Trophoblast cell (in vitro differentiated cells and primary cell): ENCODE data around the gene IGFALS.

Source experiments
- DNase-seq, 2 donors: peaks; one replicate each; pipeline ENCODE4 v3.0.0-alpha.2; 2016
- H2AFZ ChIP-seq: 2 replicates; pipeline ENCODE4 v1.6.1; 2013; ENCODE audit warnings: low read length, moderate library complexity, mild to moderate bottlenecking; ENCODE audit not compliant: insufficient read depth, poor library complexity
- H2AK5ac ChIP-seq: 2 replicates; pipeline ENCODE4 v1.6.1; 2013; ENCODE audit warnings: mild to moderate bottlenecking, low read length
- H2BK120ac ChIP-seq: 2 replicates; pipeline ENCODE4 v1.6.1; 2013; ENCODE audit warnings: low read length, mild to moderate bottlenecking, moderate library complexity; ENCODE audit not compliant: insufficient read depth, poor library complexity
- H2BK12ac ChIP-seq: 2 replicates; pipeline ENCODE4 v1.6.1; 2013; ENCODE audit warnings: mild to moderate bottlenecking, low read length, moderate library complexity
- H2BK5ac ChIP-seq: 2 replicates; pipeline ENCODE4 v1.6.1; 2013; ENCODE audit warnings: low read length, low read depth, moderate library complexity, mild to moderate bottlenecking; ENCODE audit not compliant: poor library complexity
- H3K14ac ChIP-seq: 2 replicates; pipeline ENCODE4 v1.6.1; 2013; ENCODE audit warnings: mild to moderate bottlenecking, low read length
- H3K18ac ChIP-seq: 2 replicates; pipeline ENCODE4 v1.6.1; 2013; ENCODE audit warnings: mild to moderate bottlenecking, low read length
- H3K23ac ChIP-seq: 2 replicates; pipeline ENCODE4 v1.6.1; 2013; ENCODE audit warnings: low read length
- H3K27ac ChIP-seq: 2 replicates; pipeline ENCODE4 v1.5.1; 2013; ENCODE audit warnings: low read depth, mild to moderate bottlenecking, inconsistent platforms, low read length, moderate library complexity
- H3K27me3 ChIP-seq: 2 replicates; pipeline ENCODE4 v1.6.1; 2013; ENCODE audit warnings: inconsistent platforms, mild to moderate bottlenecking, low read length, moderate library complexity; ENCODE audit not compliant: insufficient read depth
- H3K36me3 ChIP-seq, 2 experiments: 1 replicate in 1 of 2; 2 replicates in 1 of 2; pipeline ENCODE4 v1.6.1; 2013; ENCODE audit warnings: low read length in 2 of 2, mild to moderate bottlenecking in 2 of 2, moderate library complexity in 1 of 2; ENCODE audit not compliant: insufficient read depth in 2 of 2, control insufficient read depth in 1 of 2
- H3K4ac ChIP-seq: 2 replicates; pipeline ENCODE4 v1.6.1; 2013; ENCODE audit warnings: low read depth, mild to moderate bottlenecking, low read length, moderate library complexity
- H3K4me1 ChIP-seq, 2 experiments: 1 replicate in 1 of 2; 2 replicates in 1 of 2; pipeline ENCODE4 v1.6.1; 2013; ENCODE audit warnings: low read length in 2 of 2, mild to moderate bottlenecking in 2 of 2, moderate library complexity in 1 of 2; ENCODE audit not compliant: insufficient read depth in 2 of 2, control insufficient read depth in 1 of 2
- H3K4me2 ChIP-seq: 2 replicates; pipeline ENCODE4 v1.6.1; 2013; ENCODE audit warnings: inconsistent platforms, mild to moderate bottlenecking, low read length, moderate library complexity
- H3K4me3 ChIP-seq: 2 replicates; pipeline ENCODE4 v1.5.1; 2013; ENCODE audit warnings: mild to moderate bottlenecking, low read depth, low read length, inconsistent platforms
- H3K79me1 ChIP-seq: one replicate; pipeline ENCODE4 v1.6.1; 2013; ENCODE audit warnings: low read length
- H3K79me2 ChIP-seq: 2 replicates; pipeline ENCODE4 v1.6.1; 2013; ENCODE audit warnings: low read length, mild to moderate bottlenecking; ENCODE audit not compliant: control insufficient read depth, insufficient read depth, poor library complexity
- H3K9ac ChIP-seq: 2 replicates; pipeline ENCODE4 v1.6.1; 2013; ENCODE audit warnings: mild to moderate bottlenecking, low read length
- H3K9me3 ChIP-seq: 2 replicates; pipeline ENCODE4 v1.6.1; 2013; ENCODE audit warnings: low read depth, mild to moderate bottlenecking, control low read depth, inconsistent platforms, low read length; ENCODE audit not compliant: insufficient read depth
- H4K12ac ChIP-seq: 2 replicates; pipeline ENCODE4 v1.6.1; 2013; ENCODE audit warnings: low read depth, mild to moderate bottlenecking, low read length, moderate library complexity
- H4K8ac ChIP-seq: 2 replicates; pipeline ENCODE4 v1.6.1; 2013; ENCODE audit warnings: low read depth, mild to moderate bottlenecking, low read length, moderate library complexity
- H4K91ac ChIP-seq: one replicate; pipeline ENCODE4 v1.6.1; 2013; ENCODE audit warnings: low read depth, mild to moderate bottlenecking, low read length, moderate library complexity
- WGBS: extraction: QIAGEN DNeasy Blood & Tissue Kit; methylation state at CpG from one replicate; pipeline ENCODE4 v1.1.7; 2013; ENCODE audit warnings: missing lambda C conversion rate; ENCODE audit not compliant: insufficient read length, insufficient coverage; ENCODE audit errors: extremely low coverage; 5-methylcytosine and 5-hydroxymethylcytosine counted together

Gene IGFALS

DNA sequence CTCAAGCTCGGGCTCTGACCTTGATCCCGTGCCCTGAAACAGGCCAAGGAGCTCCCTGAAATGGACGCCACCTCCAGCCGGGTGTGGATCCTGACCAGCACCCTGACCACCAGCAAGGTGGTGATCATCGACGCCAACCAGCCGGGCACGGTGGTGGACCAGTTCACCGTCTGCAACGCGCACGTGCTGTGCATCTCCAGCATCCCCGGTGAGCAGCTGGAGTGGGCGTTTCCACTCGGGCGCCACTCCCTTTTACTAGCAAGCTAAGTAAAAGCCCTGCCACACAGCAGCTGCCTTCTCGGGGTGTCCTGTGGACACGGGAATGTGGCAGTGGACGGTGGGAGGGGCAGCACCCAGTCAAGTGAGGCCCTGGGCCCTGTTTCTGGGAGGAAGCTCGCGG, 28.5 kb downstream of the IGFALS start:
- DNase-seq: no peak
- no peak overlapping the region for H4K91ac ChIP-seq
- no peak overlapping the region for H3K14ac ChIP-seq
- H3K18ac ChIP-seq: no peak overlapping the region
- H3K27me3 ChIP-seq: no peaks in the 10 kb centered on the region
- H2AFZ ChIP-seq: no peak overlapping the region
- H3K79me2 ChIP-seq: no peaks in the 10 kb centered on the region
- peaks cover 2% of the 10 kb centered on the region for H3K9me3 ChIP-seq
- H3K4me2 ChIP-seq: no peak overlapping the region
- no peak overlapping the region for H4K12ac ChIP-seq
- H2BK12ac ChIP-seq: no peak overlapping the region
- no peak overlapping the region for H2BK120ac ChIP-seq
- H2BK5ac ChIP-seq: no peak overlapping the region
- no CpG with 5 or more reads among the region's 21 CpGs for WGBS
- H3K4me1 ChIP-seq: no peaks in the 10 kb centered on the region
- no peak overlapping the region for H3K4ac ChIP-seq
- H2AK5ac ChIP-seq: no peak overlapping the region
- H3K4me3 ChIP-seq: peak overlapping the region; percentile 18
- no peaks in the 10 kb centered on the region for H3K79me1 ChIP-seq
- H3K23ac ChIP-seq: no peak overlapping the region
- H3K36me3 ChIP-seq: peaks cover 83 to 85% of the 10 kb centered on the region in 2 experiments
- no peak overlapping the region for H3K27ac ChIP-seq
- H4K8ac ChIP-seq: no peak overlapping the region
- H3K9ac ChIP-seq: no peak overlapping the region

DNA sequence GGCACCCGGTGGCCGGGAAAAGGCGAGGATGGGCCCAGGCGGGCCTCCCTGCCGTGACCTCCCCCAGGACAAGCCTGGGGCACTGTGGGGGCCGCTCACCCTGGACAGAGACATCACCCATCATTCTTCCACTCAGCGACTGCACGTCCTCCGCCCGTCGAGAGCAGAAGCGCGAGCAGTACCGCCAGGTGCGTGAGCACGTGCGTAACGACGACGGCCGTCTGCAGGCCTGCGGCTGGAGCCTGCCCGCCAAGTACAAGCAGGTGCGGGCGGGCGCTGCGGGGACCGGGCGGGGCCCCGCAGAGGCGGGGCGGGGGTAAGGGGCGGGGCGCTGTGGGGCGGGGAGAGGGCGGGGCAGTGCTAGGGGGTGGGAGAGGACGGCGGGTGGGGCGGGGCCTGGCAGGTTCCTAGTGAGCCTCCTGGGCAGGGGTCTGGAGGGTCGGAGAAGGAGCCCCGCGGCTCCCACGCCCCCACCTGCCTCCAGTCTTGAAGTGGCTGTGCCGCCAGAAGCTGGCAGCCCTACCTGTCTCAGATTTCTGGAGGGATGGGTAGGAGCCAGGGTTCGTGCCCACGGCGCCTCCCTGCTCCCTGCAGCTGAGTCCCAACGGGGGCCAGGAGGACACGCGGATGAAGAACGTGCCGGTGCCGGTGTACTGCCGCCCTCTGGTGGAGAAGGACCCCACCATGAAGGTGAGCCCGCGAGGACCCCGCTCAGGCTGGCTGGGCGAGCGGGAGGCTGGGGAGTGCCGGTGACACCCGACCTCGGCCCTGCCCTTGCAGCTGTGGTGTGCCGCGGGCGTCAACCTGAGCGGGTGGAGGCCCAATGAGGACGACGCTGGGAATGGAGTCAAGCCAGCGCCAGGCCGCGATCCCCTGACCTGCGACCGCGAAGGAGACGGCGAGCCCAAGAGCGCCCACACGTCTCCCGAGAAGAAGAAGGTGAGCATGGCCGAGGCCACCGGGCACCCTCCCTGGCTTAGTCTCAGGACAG, 29.7 kb downstream of the IGFALS start:
- peak; percentile 52 to 61 for DNase-seq
- Histone ChIP-seq H3K27ac (no peak overlapping the region), H3K18ac (no peak overlapping the region), H2AFZ (no peak overlapping the region), H4K91ac (no peak overlapping the region), H3K9me3 (peaks cover 2% of the 10 kb centered on the region), H3K79me1 (no peaks in the 10 kb centered on the region), H3K4me3 (peak overlapping the region; percentile 20), H3K36me3 (peaks cover 78 to 82% of the 10 kb centered on the region in 2 experiments), H3K4ac (no peak overlapping the region), H2AK5ac (no peak overlapping the region), H3K79me2 (no peaks in the 10 kb centered on the region), H3K27me3 (no peaks in the 10 kb centered on the region), H2BK12ac (no peak overlapping the region), H3K23ac (no peak overlapping the region), H4K8ac (no peak overlapping the region), H3K14ac (no peak overlapping the region), H3K4me2 (peak overlapping the region; percentile 27), H4K12ac (no peak overlapping the region), H3K4me1 (no peaks in the 10 kb centered on the region), H2BK120ac (no peak overlapping the region), H2BK5ac (no peak overlapping the region), H3K9ac (no peak overlapping the region)
- no CpG with 5 or more reads among the region's 81 CpGs for WGBS

DNA sequence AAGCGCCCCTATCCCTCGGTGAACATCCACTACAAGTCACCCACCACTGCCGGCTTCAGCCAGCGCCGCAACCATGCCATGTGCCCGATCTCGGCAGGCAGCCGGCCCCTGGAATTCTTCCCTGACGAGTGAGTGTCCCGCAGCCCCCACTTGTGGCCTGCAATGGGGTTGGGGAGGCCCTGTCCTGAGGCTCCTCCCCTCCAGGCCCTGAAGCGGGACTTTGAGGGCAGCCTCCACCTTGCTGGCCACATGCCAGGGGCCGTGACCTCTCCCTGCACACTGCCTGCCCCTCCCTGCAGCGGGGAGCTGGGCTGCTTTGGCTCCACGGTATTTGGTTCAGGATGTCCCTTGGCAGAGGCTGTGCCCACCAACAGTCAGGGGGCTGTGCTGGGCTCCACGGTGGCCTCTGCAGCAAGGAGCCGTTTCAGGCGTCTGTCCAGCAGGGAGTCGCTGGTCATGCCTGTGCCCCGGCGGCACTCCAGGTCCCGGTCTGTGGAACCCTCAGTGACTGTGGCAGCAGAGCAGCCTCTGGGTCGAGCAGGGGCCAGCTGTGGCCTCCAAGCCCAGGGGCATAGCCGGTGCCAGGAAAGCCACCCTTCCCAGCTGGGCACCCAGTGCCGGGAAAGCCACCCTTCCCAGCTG, 30.5 kb downstream of the IGFALS start:
- no peak overlapping the region for H3K4me2 ChIP-seq
- DNase-seq: no peak
- no peak overlapping the region for H3K4me3 ChIP-seq
- no peak overlapping the region for H3K23ac ChIP-seq
- H2AFZ ChIP-seq: no peak overlapping the region
- no peaks in the 10 kb centered on the region for H3K79me1 ChIP-seq
- no peak overlapping the region for H2BK5ac ChIP-seq
- no peak overlapping the region for H3K4ac ChIP-seq
- H2AK5ac ChIP-seq: no peak overlapping the region
- no peak overlapping the region for H4K8ac ChIP-seq
- no peaks in the 10 kb centered on the region for H3K4me1 ChIP-seq
- H3K36me3 ChIP-seq: peaks cover 70 to 77% of the 10 kb centered on the region in 2 experiments
- no peak overlapping the region for H3K18ac ChIP-seq
- H3K27ac ChIP-seq: no peak overlapping the region
- no peak overlapping the region for H4K12ac ChIP-seq
- H2BK120ac ChIP-seq: no peak overlapping the region
- H3K79me2 ChIP-seq: no peaks in the 10 kb centered on the region
- no peak overlapping the region for H3K9ac ChIP-seq
- WGBS: no CpG with 5 or more reads among the region's 24 CpGs
- H3K27me3 ChIP-seq: no peaks in the 10 kb centered on the region
- no peak overlapping the region for H2BK12ac ChIP-seq
- H4K91ac ChIP-seq: no peak overlapping the region
- peaks cover 2% of the 10 kb centered on the region for H3K9me3 ChIP-seq
- no peak overlapping the region for H3K14ac ChIP-seq

DNA sequence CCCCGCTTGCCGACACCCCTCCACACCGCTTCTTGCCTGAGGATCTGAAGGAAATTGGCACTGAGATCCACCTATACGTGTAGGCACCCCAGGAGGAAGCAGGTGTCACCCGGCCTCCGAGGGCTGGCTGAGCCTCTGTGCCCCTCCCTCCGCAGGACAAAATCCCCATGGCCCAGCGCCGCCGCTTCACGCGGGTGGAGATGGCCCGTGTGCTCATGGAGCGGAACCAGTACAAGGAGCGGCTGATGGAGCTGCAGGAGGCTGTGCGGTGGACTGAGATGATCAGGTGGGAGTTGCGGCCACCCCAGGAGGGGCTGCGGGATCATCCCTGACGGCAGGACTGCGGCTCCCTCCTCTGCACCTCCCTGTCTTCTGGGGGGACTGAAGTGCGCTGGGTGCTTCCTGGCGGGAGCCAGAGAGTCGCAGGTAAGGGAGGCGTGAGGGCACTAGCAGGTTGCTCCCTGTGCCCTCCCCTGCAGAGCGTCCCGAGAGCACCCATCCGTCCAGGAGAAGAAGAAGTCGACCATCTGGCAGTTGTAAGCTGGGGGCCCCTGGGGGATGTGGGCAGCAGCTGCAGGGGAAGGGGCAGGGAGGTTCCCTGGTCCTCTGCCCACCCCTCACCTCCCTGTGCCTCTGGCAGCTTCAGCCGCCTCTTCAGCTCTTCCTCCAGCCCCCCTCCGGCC, 31.2 kb downstream of the IGFALS start:
- H3K9me3 ChIP-seq: peaks cover 2% of the 10 kb centered on the region
- no peak overlapping the region for H4K8ac ChIP-seq
- no peak overlapping the region for H3K9ac ChIP-seq
- no peak overlapping the region for H3K4ac ChIP-seq
- H3K18ac ChIP-seq: no peak overlapping the region
- H3K4me2 ChIP-seq: no peak overlapping the region
- H3K23ac ChIP-seq: no peak overlapping the region
- H2BK5ac ChIP-seq: no peak overlapping the region
- H3K27me3 ChIP-seq: no peaks in the 10 kb centered on the region
- H2BK120ac ChIP-seq: no peak overlapping the region
- no CpG with 5 or more reads among the region's 30 CpGs for WGBS
- H3K4me1 ChIP-seq: no peaks in the 10 kb centered on the region
- H2AFZ ChIP-seq: no peak overlapping the region
- no peaks in the 10 kb centered on the region for H3K79me2 ChIP-seq
- DNase-seq: no peak
- no peak overlapping the region for H2AK5ac ChIP-seq
- no peak overlapping the region for H3K27ac ChIP-seq
- peaks cover 68 to 76% of the 10 kb centered on the region in 2 experiments for H3K36me3 ChIP-seq
- H3K79me1 ChIP-seq: no peaks in the 10 kb centered on the region
- no peak overlapping the region for H4K12ac ChIP-seq
- H3K14ac ChIP-seq: no peak overlapping the region
- H2BK12ac ChIP-seq: no peak overlapping the region
- H4K91ac ChIP-seq: no peak overlapping the region
- no peak overlapping the region for H3K4me3 ChIP-seq
